Thoracic aorta (tissue), 2 donors: Measurements from ENCODE around the gene GLIPR2. TPM values are rescaled to one million over a fixed set of nuclear protein-coding genes. Genes with fewer than 3 reads are reported as not detected.
"Not testable (repeated sequence)": the region's sequence is repeated elsewhere in the genome, so short reads cannot be mapped to it uniquely, and the experiment has no call there.

ENCODE experiments used
- ATAC-seq: fragments of 150-250 bp; one replicate; pipeline ENCODE4 v1.8.0; 2017; ENCODE audit warnings: low read depth; ENCODE audit not compliant: insufficient number of reproducible peaks, low FRiP score
- DNase-seq: peaks from one replicate; pipeline ENCODE4 v3.0.0-alpha.2; 2020; ENCODE audit warnings: low spot score
- H3K27ac ChIP-seq, 2 donors: fragments of 200-600 bp; sonication (generic); 1 replicate in 1 of 2; 2 replicates in 1 of 2; pipeline ENCODE4 v1.5.1; 2016; ENCODE audit warnings: mild to moderate bottlenecking in 2 of 2, moderate library complexity in 2 of 2
- H3K27me3 ChIP-seq: fragments of 200-600 bp; sonication (generic); replicated peaks from 2 replicates; pipeline ENCODE4 v1.6.0; 2016; ENCODE audit warnings: mild to moderate bottlenecking; ENCODE audit not compliant: insufficient read depth
- H3K36me3 ChIP-seq: fragments of 200-600 bp; sonication (generic); one replicate; pipeline ENCODE4 v1.5.1; 2016
- H3K4me1 ChIP-seq, 2 donors: fragments of 200-600 bp; sonication (generic); 1 replicate in 1 of 2; 2 replicates in 1 of 2; pipeline versions ENCODE4 v1.5.1 to v1.6.0; 2016; ENCODE audit warnings: low read depth in 2 of 2, mild to moderate bottlenecking in 1 of 2; ENCODE audit not compliant: control insufficient read depth in 1 of 2
- H3K4me3 ChIP-seq: fragments of 200-600 bp; sonication (generic); 2 replicates; pipeline ENCODE4 v1.5.1; 2016; ENCODE audit warnings: mild to moderate bottlenecking
- H3K9me3 ChIP-seq: fragments of 200-600 bp; sonication (generic); 2 replicates; pipeline ENCODE4 v1.5.1; 2016
- total RNA-seq, 2 donors: library from RNA; depleted of rRNA; stranded (reverse); fragments of >200 nt; gene quantifications; one replicate each; pipeline versions ENCODE4 v1.1.0 to v1.2.3, GENCODE V29; 2016
- TF ChIP-seq, protein P1 (sequence below): fragments of 200-600 bp; sonication (generic); IDR thresholded peaks from one replicate; pipeline ENCODE4 v1.5.1; 2019; ENCODE audit warnings: antibody characterized with exemption

The GLIPR2 gene, protein sequence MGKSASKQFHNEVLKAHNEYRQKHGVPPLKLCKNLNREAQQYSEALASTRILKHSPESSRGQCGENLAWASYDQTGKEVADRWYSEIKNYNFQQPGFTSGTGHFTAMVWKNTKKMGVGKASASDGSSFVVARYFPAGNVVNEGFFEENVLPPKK
- 10 to 100 TPM; 47.0 to 52.1 TPM for total RNA-seq

DNA sequence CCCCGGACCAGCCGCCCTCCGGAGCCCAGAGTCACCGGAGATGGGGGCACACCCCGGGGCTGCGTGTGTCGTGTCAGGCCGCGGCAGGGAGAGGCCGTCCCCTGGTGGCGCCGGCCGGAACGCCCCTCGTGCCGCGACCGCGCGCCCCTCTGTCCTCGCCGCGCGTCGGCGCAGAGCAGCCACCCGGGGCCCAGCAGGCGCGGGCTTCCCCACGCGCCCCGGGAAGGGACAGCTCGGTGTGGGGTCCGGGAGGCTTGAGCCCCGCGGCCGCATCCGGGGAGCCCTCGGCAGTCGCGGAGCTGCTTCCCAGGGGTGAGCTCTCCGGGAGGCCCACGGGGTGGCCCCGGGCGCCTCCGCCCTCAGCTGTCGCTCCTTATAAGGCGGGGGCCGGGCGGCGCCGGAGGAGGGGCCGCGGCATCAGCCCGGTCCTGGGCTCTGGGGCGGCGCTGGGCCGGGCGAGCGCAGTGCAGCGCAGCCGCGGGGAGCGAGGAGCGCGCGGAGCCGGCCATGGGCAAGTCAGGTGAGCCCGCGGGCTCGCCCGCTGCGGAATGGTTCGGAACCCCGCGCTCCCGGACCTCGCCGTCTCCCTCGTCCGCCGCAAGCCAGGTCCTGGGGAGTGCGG, at the start of gene GLIPR2:
Gene GLIPR2, plus strand, starts transcription at position 462 of the 622 bp plus-strand sequence. Its CDS starts 46 bp downstream, at position 508.
- TF ChIP-seq, protein P1, sequence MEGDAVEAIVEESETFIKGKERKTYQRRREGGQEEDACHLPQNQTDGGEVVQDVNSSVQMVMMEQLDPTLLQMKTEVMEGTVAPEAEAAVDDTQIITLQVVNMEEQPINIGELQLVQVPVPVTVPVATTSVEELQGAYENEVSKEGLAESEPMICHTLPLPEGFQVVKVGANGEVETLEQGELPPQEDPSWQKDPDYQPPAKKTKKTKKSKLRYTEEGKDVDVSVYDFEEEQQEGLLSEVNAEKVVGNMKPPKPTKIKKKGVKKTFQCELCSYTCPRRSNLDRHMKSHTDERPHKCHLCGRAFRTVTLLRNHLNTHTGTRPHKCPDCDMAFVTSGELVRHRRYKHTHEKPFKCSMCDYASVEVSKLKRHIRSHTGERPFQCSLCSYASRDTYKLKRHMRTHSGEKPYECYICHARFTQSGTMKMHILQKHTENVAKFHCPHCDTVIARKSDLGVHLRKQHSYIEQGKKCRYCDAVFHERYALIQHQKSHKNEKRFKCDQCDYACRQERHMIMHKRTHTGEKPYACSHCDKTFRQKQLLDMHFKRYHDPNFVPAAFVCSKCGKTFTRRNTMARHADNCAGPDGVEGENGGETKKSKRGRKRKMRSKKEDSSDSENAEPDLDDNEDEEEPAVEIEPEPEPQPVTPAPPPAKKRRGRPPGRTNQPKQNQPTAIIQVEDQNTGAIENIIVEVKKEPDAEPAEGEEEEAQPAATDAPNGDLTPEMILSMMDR = peak; percentile 52
- H3K27ac ChIP-seq = peak within 1 kb of the TSS; percentile 39 to 63

DNA sequence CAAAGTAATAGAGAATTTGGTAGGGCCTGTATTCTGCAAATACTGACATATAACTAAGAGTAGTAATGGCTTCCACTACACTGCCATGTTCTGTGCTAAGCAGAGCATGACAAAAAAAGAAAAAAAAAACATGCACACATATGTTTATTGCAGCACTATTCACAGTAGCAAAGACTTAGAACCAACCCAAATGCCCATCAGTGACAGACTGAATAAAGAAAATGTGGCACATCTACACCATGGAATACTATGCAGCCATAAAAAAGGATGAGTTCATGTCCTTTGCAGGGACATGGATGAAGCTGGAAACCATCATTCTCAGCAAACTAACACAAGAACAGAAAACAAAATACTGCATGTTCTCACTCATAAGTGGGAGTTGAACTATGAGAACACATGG, 49.5 kb upstream of the GLIPR2 start:
- H3K4me3 ChIP-seq, H3K27me3 ChIP-seq, DNase-seq, ATAC-seq, H3K36me3 ChIP-seq, H3K27ac ChIP-seq, H3K9me3 ChIP-seq: not testable (repeated sequence)
- H3K4me1 ChIP-seq = peaks cover 6 to 12% of the 10 kb centered on the region in 2 donors

More for the DNA sequence above, at the start of gene GLIPR2:
- Histone ChIP-seq H3K36me3 (no peaks in the 10 kb centered on the region), H3K4me3 (peak within 1 kb of the TSS; percentile 72), H3K27me3 (no peaks in the 10 kb centered on the region), H3K9me3 (no peaks in the 10 kb centered on the region), H3K4me1 (peaks cover 13 to 48% of the 10 kb centered on the region in 2 donors)
- DNase-seq (no peak), ATAC-seq (no peak)

DNA sequence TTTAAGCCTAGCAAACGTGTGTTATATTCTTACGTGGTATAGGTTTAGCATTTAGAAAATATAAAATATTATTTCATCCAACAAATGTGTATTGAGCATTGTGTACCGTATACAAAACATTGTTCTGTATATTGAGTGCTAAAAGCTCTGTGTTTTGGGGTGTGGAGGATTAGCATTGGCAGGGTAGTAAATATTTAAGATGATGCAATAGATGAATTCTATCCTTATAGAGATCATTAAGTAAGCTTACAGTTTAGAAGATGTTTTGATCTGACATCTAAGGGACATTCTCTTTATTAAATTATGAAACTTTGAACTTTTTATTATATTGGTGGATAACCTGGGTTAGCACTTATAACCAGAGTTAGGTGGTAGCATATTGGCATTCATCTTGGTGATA, 48.5 kb upstream of the GLIPR2 start:
- no peaks in the 10 kb centered on the region for H3K27me3 ChIP-seq
- H3K4me1 ChIP-seq = peaks cover 6 to 12% of the 10 kb centered on the region in 2 donors
- H3K4me3 ChIP-seq = no peak overlapping the region
- no peak overlapping the region for H3K27ac ChIP-seq
- no peaks in the 10 kb centered on the region for H3K36me3 ChIP-seq
- ATAC-seq (no peak), DNase-seq (no peak)
- TF ChIP-seq, protein P1 = no peak
- no peaks in the 10 kb centered on the region for H3K9me3 ChIP-seq

DNA sequence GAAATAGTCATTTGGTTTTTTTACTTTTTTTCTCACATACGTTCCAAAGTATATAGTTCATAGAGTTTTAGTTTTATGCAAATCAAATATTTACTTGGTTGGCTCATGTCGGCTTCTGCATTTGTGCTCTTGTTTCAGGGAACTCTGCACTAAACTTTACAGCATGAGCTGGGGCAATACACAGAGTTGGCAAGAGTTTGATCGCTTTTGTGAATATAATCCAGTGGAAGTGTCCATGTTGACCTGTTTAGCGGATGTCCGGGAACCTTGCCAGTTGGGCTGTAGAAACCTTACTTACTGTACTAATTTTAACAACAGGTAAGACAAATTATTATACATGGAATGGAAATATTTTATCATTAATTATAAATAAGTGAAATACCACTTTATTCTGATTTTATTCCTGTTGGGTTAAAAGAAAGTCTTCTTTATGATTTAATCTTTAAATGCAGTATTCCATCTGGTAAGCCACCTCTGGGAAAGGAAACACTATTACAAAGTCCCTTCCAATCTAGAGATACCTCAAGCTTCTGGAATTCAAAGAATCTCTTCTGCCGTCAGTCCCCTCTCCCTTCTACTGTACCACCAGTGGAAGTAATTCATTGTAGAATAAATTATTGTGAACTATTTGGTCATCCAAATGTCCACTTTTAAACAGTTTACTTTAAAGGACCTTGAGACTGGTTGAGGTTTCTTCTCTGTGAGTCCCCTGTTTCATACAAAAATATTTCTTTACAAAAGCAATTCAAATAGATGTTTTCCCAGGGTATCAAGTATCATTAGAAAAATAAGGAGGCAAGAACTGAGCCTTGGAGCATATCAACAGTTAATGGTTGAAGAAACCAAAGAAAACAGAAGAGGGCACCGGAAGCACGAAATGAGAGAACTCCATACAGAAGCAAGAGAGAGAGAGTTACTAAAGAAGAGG, 45.2 kb upstream of the GLIPR2 start:
- H3K27ac ChIP-seq = no peak overlapping the region
- no peak overlapping the region for H3K4me3 ChIP-seq
- H3K27me3 ChIP-seq = no peaks in the 10 kb centered on the region
- no peak for DNase-seq
- peaks cover 6 to 12% of the 10 kb centered on the region in 2 donors for H3K4me1 ChIP-seq
- TF ChIP-seq, protein P1 = no peak
- no peaks in the 10 kb centered on the region for H3K36me3 ChIP-seq
- ATAC-seq = no peak
- no peaks in the 10 kb centered on the region for H3K9me3 ChIP-seq

DNA sequence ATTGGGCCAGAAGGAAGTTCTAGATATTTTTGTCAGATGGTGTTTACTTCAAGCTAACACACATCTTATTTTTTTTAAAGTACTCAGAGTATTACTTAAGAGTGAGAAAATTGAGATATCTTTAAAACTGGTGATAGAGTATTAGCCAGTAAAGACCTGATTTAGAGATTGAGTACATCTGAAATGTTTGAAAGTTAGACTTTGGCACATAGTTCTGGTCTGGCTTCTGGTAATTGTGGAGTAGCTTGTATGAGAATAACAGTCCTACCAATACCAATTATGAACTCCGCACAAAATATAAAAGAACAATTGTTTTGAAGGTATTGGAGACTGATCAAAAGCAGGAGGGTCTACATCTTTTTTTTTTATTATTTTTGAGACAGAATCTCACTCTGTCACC, 44.5 kb upstream of the GLIPR2 start:
- Histone ChIP-seq H3K27me3 (no peaks in the 10 kb centered on the region), H3K36me3 (no peaks in the 10 kb centered on the region), H3K27ac (no peak overlapping the region), H3K4me3 (no peak overlapping the region), H3K4me1 (peaks cover 6 to 12% of the 10 kb centered on the region in 2 donors), H3K9me3 (no peaks in the 10 kb centered on the region)
- DNase-seq (no peak), ATAC-seq (no peak)
- TF ChIP-seq, protein P1 = no peak
